H1 (cell line): ENCODE measurements around the gene LCOR. TPM values are rescaled to one million over a fixed set of nuclear protein-coding genes. Genes with fewer than 3 reads are reported as not detected.

Experiments used
- BCL11A ChIP-seq, 2 experiments: IDR thresholded peaks; one replicate each; pipeline ENCODE4 v1.6.1; 2011; ENCODE audit warnings: low read depth in 2 of 2, low read length in 2 of 2, mild to moderate bottlenecking in 2 of 2
- BRCA1 ChIP-seq: IDR thresholded peaks from 2 replicates; pipeline ENCODE4 v1.6.1; 2012; ENCODE audit warnings: low read depth, low read length, improper control_type of control experiment
- CBX5 ChIP-seq: fragments of 300-800, 300-1000 bp; sonication (generic); IDR thresholded peaks from 2 replicates; pipeline ENCODE4 v1.7.1; 2016; ENCODE audit warnings: antibody characterized with exemption, low read length, low read depth
- CREB1 ChIP-seq: IDR thresholded peaks from 2 replicates; pipeline ENCODE4 v1.6.1; 2012; ENCODE audit warnings: inconsistent platforms
- CTBP2 ChIP-seq: IDR thresholded peaks from 2 replicates; pipeline ENCODE4 v1.7.0; 2011; ENCODE audit warnings: borderline replicate concordance, mild to moderate bottlenecking, moderate library complexity, mixed read lengths, low read length; ENCODE audit not compliant: insufficient read depth, insufficient read length
- EGR1 ChIP-seq: IDR thresholded peaks from 2 replicates; pipeline ENCODE4 v1.6.1; 2011; ENCODE audit warnings: low read depth, low read length, borderline replicate concordance
- EP300 ChIP-seq, 2 experiments: IDR thresholded peaks; 1 replicate in 1 of 2; 2 replicates in 1 of 2; pipeline ENCODE4 v1.6.1; 2011 to 2012; ENCODE audit warnings: low read depth in 2 of 2, low read length in 2 of 2, mild to moderate bottlenecking in 2 of 2, borderline replicate concordance in 1 of 2, inconsistent platforms in 1 of 2, moderate library complexity in 1 of 2
- EZH2 ChIP-seq: fragments of 200-600 bp; sonication (generic); IDR thresholded peaks from 2 replicates; pipeline ENCODE4 v1.7.1; 2012; ENCODE audit warnings: low read depth, mild to moderate bottlenecking, moderate library complexity, low read length, inconsistent platforms; ENCODE audit not compliant: severe bottlenecking
- GTF2F1 ChIP-seq: IDR thresholded peaks from 2 replicates; pipeline ENCODE4 v1.6.1; 2012; ENCODE audit warnings: low read depth, low read length, improper control_type of control experiment, borderline replicate concordance
- HDAC6 ChIP-seq: IDR thresholded peaks from one replicate; pipeline ENCODE4 v1.7.1; 2012; ENCODE audit warnings: low read depth, mild to moderate bottlenecking, inconsistent platforms, low read length, moderate library complexity
- KDM1A ChIP-seq: fragments of 200-600, 300-600 bp; sonication (generic); IDR thresholded peaks from 2 replicates; pipeline ENCODE4 v1.7.1; 2016; ENCODE audit warnings: mild to moderate bottlenecking, low read length, borderline replicate concordance
- POLR2A ChIP-seq, 2 experiments: IDR thresholded peaks; 1 replicate in 1 of 2; 2 replicates in 1 of 2; pipeline ENCODE4 v1.6.1; 2011; ENCODE audit warnings: low read depth in 2 of 2, low read length in 2 of 2, mild to moderate bottlenecking in 2 of 2; ENCODE audit errors: control extremely low read depth in 1 of 2
- POLR2AphosphoS5 ChIP-seq: IDR thresholded peaks from 2 replicates; pipeline ENCODE4 v1.6.1; 2011; ENCODE audit warnings: low read depth, low read length
- RAD21 ChIP-seq, 2 experiments: IDR thresholded peaks in 1 of 2; conservative IDR thresholded peaks in 1 of 2; 2 replicates each; pipeline ENCODE4 v1.6.1; 2011; ENCODE audit warnings: low read depth in 2 of 2, low read length in 2 of 2, improper control_type of control experiment in 1 of 2, inconsistent platforms in 1 of 2, mild to moderate bottlenecking in 1 of 2, moderate library complexity in 1 of 2
- RXRA ChIP-seq: IDR thresholded peaks from 2 replicates; pipeline ENCODE4 v1.6.1; 2011; ENCODE audit warnings: low read depth, mild to moderate bottlenecking, low read length, moderate library complexity; ENCODE audit not compliant: insufficient read depth
- SP1 ChIP-seq: IDR thresholded peaks from 2 replicates; pipeline ENCODE4 v1.6.1; 2011; ENCODE audit warnings: low read depth, low read length
- SP4 ChIP-seq: IDR thresholded peaks from 2 replicates; pipeline ENCODE4 v1.6.1; 2012; ENCODE audit warnings: low read length, inconsistent platforms
- TCF12 ChIP-seq: IDR thresholded peaks from 2 replicates; pipeline ENCODE4 v1.6.1; 2011; ENCODE audit warnings: low read depth, mild to moderate bottlenecking, low read length
- TEAD4 ChIP-seq: IDR thresholded peaks from 2 replicates; pipeline ENCODE4 v1.6.1; 2012; ENCODE audit warnings: low read depth, low read length, inconsistent platforms, mixed read lengths
- polyA plus RNA-seq, 7 experiments: library from polyadenylated mRNA; depleted of rRNA in 3 of 7; stranded (reverse) in 5 of 7; unstranded in 2 of 7; fragments of >200 nt in 5 of 7; fragments of 200-250 nt in 2 of 7; gene quantifications; 1 replicate in 5 of 7; 2 replicates in 1 of 7; 4 replicates in 1 of 7; pipeline versions ENCODE4 v1.2.1 to v1.2.3, GENCODE V29; 2011 to 2013; ENCODE audit warnings: missing spikeins in 2 of 7, mixed read lengths in 2 of 7
- total RNA-seq: library from RNA; stranded (reverse); fragmentation: NEBNext Ultra II Directional; extraction: Animal tissue kit (Norgen Biotek cat#: 25700); gene quantifications from 2 replicates; pipeline ENCODE4 v1.2.1, GENCODE V29; 2021
- TF ChIP-seq, protein P1 (sequence below), 3 experiments: IDR thresholded peaks; 1 replicate in 2 of 3; 2 replicates in 1 of 3; pipeline versions ENCODE4 v1.5.1 to v1.6.1; 2011; ENCODE audit warnings: low read length in 3 of 3, mild to moderate bottlenecking in 3 of 3, inconsistent platforms in 2 of 3, low read depth in 1 of 3, moderate library complexity in 1 of 3; ENCODE audit not compliant: insufficient read depth in 1 of 3; ENCODE audit errors: control extremely low read depth in 1 of 3

Gene LCOR
- total and polyA plus RNA-seq, 2 of the 8 experiments (the other 6 are each of a cell fraction or from before 2014, with no cell fraction given) = 4.7 to 25.5 TPM

DNA sequence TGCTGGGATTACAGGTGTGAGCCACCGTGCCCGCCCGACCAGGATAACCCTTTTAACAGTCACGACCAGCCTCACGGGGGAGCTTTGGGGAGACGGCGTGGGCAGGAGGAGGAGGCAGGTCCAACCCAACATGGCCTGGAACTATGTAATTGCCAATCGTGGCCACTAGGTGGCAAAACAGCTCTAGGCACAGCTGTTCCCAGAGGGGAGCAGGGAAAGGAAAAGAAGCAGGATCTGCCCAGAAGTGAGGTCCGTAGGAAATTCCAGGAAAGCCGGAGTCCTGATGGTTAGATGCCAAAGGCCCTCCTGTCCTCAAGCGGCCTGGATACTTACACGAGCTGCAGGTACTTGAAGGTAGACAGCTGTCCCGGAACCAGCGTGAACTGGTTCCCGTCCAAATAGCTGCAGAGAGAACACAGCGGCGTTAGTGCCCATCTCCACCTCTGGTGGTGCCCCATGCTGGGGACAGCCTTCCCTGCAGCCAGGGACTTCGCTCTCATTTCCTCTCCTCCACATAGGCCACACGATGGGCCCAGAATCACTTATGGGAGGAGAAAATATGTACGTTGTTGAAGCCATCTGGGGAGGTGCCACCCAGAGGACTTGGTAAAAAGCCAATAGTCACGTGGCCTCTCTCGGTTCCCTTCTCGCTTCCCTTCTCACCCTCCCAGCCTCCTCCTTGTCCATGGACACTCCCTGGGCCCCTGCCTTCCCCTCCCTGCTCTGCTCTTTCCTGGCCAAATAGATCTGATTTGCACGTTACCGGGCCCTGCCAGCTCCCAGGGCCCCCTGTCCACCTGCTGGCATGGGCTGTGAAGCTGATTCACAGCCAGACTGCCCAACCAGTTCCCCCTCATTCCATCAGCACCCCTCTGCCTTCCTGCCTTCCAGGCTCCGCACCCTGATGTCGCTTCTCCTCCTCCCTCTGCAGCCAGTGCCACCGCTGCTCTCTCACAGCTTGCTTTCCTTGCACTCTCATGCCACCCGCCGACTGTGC is 205.6 kb downstream of the LCOR start (continued):
- TF ChIP-seq EP300 (IDR thresholded peaks at IDR 0.05; ENCODE audit: borderline replicate concordance in 1 of 2, low read depth in 2 of 2, low read length in 2 of 2) = no peak
- TF ChIP-seq TEAD4 = peak; percentile 74
- TF ChIP-seq HDAC6 = no peak
- peak; percentile 6; the same call in 1 of the 2 replicates for TF ChIP-seq CREB1
- no peak for TF ChIP-seq SP4
- TF ChIP-seq BCL11A (IDR thresholded peaks at IDR 0.05; ENCODE audit: low read depth in 2 of 2, low read length in 2 of 2) = no peak
- TF ChIP-seq POLR2A (IDR thresholded peaks at IDR 0.05; ENCODE audit: control extremely low read depth in 1 of 2, low read depth in 2 of 2, low read length in 2 of 2) = no peak
- no peak for TF ChIP-seq SP1
- TF ChIP-seq TCF12 = 0 out of 2 replicates have a peak, but pooled peaks have one; percentile 59
- peak; percentile 81 to 90 for TF ChIP-seq RAD21 (IDR thresholded peaks at IDR 0.05 in 1 of 2, conservative IDR thresholded peaks at IDR 0.05 in 1 of 2; ENCODE audit: low read depth in 2 of 2, low read length in 2 of 2)
- TF ChIP-seq GTF2F1 = no peak
- TF ChIP-seq EZH2 = no peak
- no peak for TF ChIP-seq CTBP2
- TF ChIP-seq KDM1A = peak; percentile 21; the same call in 1 of the 2 replicates
- TF ChIP-seq RXRA = no peak
- TF ChIP-seq, protein P1, sequence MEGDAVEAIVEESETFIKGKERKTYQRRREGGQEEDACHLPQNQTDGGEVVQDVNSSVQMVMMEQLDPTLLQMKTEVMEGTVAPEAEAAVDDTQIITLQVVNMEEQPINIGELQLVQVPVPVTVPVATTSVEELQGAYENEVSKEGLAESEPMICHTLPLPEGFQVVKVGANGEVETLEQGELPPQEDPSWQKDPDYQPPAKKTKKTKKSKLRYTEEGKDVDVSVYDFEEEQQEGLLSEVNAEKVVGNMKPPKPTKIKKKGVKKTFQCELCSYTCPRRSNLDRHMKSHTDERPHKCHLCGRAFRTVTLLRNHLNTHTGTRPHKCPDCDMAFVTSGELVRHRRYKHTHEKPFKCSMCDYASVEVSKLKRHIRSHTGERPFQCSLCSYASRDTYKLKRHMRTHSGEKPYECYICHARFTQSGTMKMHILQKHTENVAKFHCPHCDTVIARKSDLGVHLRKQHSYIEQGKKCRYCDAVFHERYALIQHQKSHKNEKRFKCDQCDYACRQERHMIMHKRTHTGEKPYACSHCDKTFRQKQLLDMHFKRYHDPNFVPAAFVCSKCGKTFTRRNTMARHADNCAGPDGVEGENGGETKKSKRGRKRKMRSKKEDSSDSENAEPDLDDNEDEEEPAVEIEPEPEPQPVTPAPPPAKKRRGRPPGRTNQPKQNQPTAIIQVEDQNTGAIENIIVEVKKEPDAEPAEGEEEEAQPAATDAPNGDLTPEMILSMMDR (IDR thresholded peaks at IDR 0.05; ENCODE audit: control extremely low read depth in 1 of 3, insufficient read depth in 1 of 3, low read depth in 1 of 3, low read length in 3 of 3) = peak; percentile 90 to 93 (median 90)
- TF ChIP-seq POLR2AphosphoS5 = no peak
- no peak for TF ChIP-seq CBX5
- no peak for TF ChIP-seq BRCA1
- TF ChIP-seq EGR1 = peak; percentile 69; the same call in 1 of the 2 replicates
